Kidney capillary endothelial cell (primary cell): ENCODE data around the gene VPS35L.
"Not testable (repeated sequence)": the region's sequence is repeated elsewhere in the genome, so short reads cannot be mapped to it uniquely, and the experiment has no call there.

Experiments
- DNase-seq: peaks from one replicate; pipeline ENCODE4 v3.0.0-alpha.2; 2018; ENCODE audit warnings: low spot score

Gene VPS35L

DNA sequence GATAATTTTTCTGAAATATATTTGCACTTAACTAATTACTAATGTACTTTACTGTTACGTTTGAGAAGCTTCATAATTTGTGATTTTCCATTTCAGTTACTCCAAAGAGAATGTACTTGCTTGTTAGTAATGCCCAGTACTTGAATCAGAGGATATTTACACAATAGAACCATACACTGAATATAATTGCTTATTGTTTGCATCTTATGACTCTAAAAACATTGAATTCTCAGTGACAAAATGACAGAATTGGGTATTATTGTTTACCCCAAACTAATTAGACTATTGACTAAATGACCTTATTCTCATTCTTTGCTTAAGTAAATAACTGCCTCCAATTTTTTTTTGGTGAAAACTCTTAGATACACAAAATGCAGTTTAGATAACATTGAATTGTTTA lies 22.9 kb upstream of the VPS35L start:
- no peak for DNase-seq

DNA sequence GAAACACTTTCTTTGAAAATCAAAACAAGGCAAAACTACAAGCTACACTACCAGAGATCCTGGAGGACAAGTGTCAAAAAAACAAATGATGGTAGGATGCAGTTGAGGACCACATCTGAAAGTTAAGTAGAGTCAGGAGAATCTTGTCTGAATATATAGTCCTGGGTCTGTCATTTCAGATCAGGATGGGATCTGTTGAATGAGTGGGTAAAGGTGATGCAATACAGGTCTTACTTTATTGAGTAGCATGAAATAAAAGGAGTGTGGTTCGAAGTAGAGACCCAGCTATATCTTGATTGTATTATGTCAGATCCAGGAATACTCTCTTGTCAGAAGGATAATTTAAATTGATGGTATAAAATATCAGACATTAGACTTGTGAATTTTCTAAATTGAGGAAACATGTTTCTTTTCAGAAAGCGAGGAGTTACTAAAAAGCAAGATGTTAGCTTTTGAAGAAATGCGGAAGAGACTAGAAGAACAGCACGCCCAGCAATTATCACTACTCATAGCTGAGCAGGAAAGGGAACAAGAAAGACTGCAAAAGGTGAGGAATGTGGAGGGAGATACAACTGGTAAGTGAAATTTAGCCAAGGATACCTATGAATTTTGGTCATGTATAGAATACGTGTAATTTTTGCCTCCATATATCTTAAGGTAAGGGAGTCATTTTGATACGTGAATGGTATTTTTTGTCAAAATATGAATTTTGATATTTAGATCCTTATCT lies 15.1 kb upstream of the VPS35L start:
- DNase-seq: no peak

DNA sequence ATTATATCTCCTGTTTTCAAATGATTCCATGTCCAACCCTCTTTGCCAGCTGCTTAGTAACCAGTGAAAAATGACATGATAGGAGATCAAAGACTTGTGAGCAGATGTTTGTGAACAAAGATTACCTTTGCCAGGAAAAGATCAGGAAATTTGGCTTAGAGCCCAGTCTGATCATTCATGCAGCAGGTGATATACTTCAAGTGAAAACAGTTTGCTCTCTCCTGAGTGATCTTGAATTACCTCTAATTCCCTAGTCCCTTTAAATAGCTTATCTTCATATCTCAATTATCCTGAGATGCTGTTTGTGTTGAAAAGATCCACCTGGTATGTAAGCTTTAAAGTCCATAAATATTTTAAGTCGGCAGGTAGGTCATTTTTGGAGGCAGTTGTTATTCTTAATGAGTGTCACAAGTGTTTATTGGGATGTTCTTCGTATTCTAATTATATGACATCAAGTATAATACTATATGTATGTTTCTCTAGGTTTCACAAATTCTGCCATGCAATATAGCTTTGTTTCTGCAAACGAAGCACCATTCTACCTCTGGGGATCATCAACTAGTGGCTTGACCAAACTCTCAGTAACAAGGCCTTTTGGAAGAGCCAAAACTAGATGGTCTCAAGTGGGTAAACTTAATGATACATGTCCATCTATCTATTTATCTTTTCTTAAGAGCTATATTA lies 13.2 kb upstream of the VPS35L start:
- DNase-seq: no peak

GRCh38 chr16:19543278-19543996 lies 12.1 kb upstream of the VPS35L start:
- DNase-seq: not testable (repeated sequence)

DNA sequence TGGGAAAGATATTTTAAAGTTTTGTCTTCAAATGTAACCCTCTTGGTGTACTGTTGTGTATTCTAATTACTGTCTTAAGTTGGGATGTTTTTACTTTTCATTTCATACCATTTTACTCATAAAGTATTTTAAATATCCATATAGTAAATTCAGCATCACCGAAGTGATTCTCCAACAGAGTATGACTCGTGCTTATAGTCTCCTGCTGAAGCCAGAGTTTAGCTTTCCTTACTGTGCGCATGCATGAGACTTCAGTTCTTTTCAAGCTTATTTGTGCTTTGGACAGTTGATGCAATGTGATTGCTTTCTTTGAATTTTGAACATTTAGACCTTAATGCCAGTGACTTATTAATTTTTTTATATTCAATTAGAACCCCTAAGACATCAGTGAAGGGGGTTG lies 7.4 kb upstream of the VPS35L start:
- no peak for DNase-seq

DNA sequence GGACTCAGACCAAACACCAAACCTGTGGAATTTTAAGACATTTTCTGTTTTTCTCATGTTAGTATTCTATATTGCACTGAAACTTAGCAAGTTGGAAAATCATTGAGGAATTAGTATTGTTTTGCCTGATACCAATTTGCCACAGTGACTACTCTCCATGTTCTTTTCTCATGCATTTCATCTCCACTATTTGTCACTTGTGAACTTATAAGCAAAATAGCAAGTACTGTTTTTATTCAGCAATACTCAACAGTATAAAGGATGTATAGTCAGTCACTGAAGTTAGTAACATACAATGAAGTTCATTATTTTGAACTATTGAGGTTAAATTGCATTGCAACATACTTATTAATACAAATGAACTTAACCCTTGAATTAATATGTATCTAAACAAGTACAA lies 5.8 kb upstream of the VPS35L start:
- no peak for DNase-seq

DNA sequence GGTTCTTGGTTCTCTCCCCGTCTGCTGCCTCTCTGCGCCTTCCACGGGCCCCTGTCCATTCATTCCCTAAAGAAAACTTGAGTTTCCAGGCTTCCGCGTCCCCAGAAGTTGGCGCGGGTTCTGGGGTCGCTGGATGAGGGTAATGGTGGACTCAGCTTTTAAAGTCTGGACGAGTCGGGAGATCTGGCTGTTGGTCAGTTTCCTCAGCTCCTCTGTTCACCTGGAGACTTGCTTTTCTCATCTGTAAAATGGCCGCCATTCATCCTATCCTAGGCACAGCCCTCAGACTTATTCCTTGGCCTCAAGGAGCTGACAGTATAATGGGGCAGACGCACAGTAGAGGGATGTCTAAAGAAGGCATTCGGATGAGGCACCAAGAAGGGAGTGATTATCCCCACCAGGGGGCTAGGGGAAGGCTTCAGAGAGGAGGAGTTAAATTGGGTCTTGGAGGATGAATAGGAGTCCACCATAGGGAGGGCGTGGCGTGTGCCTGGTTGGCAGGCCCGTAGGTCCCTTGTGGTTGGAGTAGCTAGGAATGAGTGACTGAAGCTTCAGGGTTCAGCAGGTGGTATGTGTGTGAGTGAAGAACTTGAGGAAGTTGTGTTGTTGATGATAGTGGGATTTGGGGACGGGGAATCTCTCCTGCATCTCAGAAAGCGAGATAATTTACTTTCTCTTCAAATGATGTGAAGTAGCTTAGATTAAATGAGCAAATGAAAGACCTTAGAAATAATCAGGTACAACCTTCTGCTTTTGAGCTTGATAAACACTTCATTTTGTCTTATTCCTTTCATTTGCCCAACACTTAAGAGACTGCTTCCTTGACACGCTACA lies 652 bp downstream of the VPS35L start:
- peak; percentile 18 for DNase-seq

- DNase-seq: peak; percentile 77
Observed at GRCh38 chr16:19559242-19559910, 3.9 kb downstream of the VPS35L start.

- DNase-seq: no peak
Observed at GRCh38 chr16:19560078-19560477, 4.6 kb downstream of the VPS35L start.

- DNase-seq: no peak
Observed at GRCh38 chr16:19563377-19563776, 7.9 kb downstream of the VPS35L start.

- no peak for DNase-seq
Observed at GRCh38 chr16:19566362-19566761, 10.9 kb downstream of the VPS35L start.

- DNase-seq: no peak
Observed at GRCh38 chr16:19567560-19567959, 12.1 kb downstream of the VPS35L start.

DNA sequence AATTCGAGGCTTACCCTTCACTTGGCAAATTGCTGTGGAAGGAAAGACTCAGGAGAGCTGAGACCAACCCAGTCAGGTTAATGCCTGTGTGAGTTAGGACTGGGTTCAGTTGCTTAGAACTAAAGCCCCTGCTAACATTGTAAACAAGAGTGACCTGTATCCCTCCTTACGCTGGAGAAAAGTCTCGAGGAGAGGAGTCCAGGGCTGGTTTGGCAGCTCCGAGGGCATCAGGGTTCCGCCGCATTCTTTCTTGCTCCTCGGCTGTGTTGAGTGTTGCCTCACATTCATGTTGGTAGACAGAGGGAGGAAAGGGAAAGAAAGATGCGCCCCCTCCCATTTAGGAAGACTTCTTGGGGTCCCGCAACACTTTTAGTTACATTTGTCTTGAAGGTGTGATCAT lies 18.5 kb downstream of the VPS35L start:
- DNase-seq: no peak

GRCh38 chr16:19574615-19575014 lies 19.1 kb downstream of the VPS35L start:
- DNase-seq: no peak

- no peak for DNase-seq
Observed at GRCh38 chr16:19578378-19578971, 23.0 kb downstream of the VPS35L start.

DNA sequence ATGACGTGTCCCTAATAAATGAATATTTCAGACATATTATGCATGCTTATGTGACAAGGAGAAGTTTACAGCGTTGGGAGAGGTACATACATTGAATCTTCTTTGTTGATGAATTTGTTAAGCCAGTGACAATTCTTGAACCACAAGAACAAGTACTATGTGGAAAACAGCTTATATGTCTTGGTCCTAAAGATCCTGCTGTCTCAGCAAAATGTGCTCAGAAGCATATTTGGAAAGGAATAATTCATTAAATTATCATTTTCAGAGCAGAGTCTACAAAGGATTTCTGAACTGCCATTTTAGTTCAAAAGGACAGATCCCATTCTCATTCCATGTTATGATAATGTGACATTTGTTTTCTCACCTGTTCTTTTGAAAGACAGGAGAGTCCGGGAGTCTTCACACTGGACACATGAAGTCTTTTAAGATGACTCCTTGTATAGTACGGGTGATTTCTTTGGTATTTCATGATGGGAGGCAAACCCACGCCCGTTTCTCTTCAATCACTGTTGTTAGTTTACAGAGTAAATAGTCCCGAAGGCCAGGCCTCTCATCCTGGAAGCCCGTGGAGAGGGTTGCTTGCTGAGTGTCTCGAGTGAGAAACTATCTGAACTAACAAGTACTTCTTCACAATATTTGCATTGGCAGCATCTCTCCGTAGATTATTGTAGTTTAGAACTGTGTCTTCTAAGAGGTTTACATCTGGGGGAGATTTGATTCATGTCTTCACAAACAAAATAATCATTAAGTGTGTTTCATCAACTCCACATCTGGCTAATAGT lies 26.7 kb downstream of the VPS35L start:
- no peak for DNase-seq

GRCh38 chr16:19583665-19584300 lies 28.3 kb downstream of the VPS35L start:
- peak; percentile 22 for DNase-seq

DNA sequence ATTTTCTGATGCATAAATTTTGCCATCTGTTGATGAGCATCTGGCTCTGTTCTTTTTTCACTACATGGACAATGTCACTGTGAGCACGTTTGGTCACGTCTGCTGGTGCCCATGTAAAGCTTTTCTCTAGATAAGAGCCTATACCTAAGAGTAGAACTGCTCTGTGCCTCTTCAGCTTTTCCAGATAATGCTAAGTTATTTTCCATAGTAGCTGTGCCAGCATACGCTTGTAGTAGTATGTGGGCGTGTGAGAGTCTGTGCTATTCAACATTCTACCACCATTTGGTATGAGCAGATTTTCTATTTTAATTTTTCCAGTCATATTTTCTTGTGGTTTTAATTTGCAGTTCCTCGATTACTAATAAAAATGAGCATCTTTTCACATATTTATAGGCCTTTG lies 33.2 kb downstream of the VPS35L start:
- no peak for DNase-seq

DNA sequence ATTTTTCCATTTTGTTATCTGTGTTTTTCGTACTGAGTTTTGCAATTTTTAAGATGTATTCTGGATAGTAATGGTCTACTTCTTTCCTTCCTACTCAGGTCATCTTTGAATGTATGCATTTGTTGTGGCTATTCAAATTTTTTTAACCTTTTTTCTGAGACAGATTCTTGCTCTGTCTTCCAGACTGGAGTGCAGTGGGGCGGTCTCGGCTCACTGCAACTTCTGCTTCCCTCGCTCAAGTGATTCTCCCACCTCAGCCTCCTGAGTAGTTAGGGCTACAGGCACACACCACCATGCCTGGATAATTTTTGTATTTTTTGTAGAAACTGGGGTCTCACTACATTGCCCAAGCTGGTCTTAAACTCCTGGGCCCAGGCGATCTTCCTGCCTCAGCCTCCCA lies 33.6 kb downstream of the VPS35L start:
- no peak for DNase-seq

GRCh38 chr16:19589771-19590302 lies 34.3 kb downstream of the VPS35L start:
- DNase-seq: no peak
